A673 (cell line): ENCODE results near the gene OR7A10. TPM values are rescaled to one million over a fixed set of nuclear protein-coding genes. Genes with fewer than 3 reads are reported as not detected.

Experiments
- Bru-seq: library from RNA; stranded (reverse); fragments of 400-500 nt; gene quantifications from one replicate; lab custom pipeline; 2021; lab: Mats Ljungman, UMichigan
- BruChase-seq, 2 experiments: library from RNA; stranded (reverse); fragments of 400-500 nt; gene quantifications; one replicate each; lab custom pipeline; 2021; lab: Mats Ljungman, UMichigan
- BruUV-seq: library from RNA; stranded (reverse); fragments of 400-500 nt; replicated peaks from 2 replicates; lab custom pipeline; 2021; lab: Mats Ljungman, UMichigan
- CTCF ChIA-PET: fragments of 300-600 bp; sonication (Branson Sonifier 250); formaldehyde crosslinking; loops from one replicate; lab custom pipeline; 2022; ENCODE audit warnings: antibody characterized with exemption; lab: Charles Lee
- POLR2A ChIA-PET: fragments of 300-600 bp; sonication (Branson Sonifier 250); formaldehyde crosslinking; loops from one replicate; lab custom pipeline; 2022; ENCODE audit warnings: antibody characterized with exemption; ENCODE audit not compliant: low non-redundant PET; lab: Charles Lee
- DNase-seq: peaks from one replicate; pipeline ENCODE4 v3.0.0-alpha.2; 2015; ENCODE audit warnings: low spot score
- H3K27ac ChIP-seq: fragments of 200-600 bp; sonication (generic); 2 replicates; pipeline ENCODE4 v1.5.1; 2016; ENCODE audit warnings: mixed run types, low read depth, mild to moderate bottlenecking, mixed read lengths, antibody characterized with exemption, low read length; ENCODE audit not compliant: poor library complexity, severe bottlenecking
- H3K27me3 ChIP-seq: fragments of 200-600 bp; sonication (generic); replicated peaks from 2 replicates; pipeline ENCODE4 v1.6.1; 2017; ENCODE audit warnings: mixed run types, low read depth, mild to moderate bottlenecking, mixed read lengths, antibody characterized with exemption, low read length; ENCODE audit not compliant: insufficient read depth, poor library complexity
- H3K36me3 ChIP-seq: fragments of 200-600 bp; sonication (generic); 2 replicates; pipeline ENCODE4 v1.6.1; 2016; ENCODE audit warnings: mixed run types, mild to moderate bottlenecking, mixed read lengths, antibody characterized with exemption, low read length; ENCODE audit not compliant: insufficient read depth, poor library complexity, severe bottlenecking
- H3K4me1 ChIP-seq: fragments of 200-600 bp; sonication (generic); 2 replicates; pipeline ENCODE4 v1.6.1; 2017; ENCODE audit warnings: mixed run types, mild to moderate bottlenecking, mixed read lengths, antibody characterized with exemption, low read length; ENCODE audit not compliant: insufficient read depth, poor library complexity, severe bottlenecking
- H3K4me3 ChIP-seq: fragments of 200-600 bp; sonication (generic); 2 replicates; pipeline ENCODE4 v1.5.1; 2016; ENCODE audit warnings: low read depth, mixed run types, mild to moderate bottlenecking, mixed read lengths, low read length; ENCODE audit not compliant: poor library complexity, severe bottlenecking
- H3K9me3 ChIP-seq: fragments of 200-600 bp; sonication (generic); 2 replicates; pipeline ENCODE4 v1.6.1; 2016; ENCODE audit warnings: mixed run types, low read depth, mild to moderate bottlenecking, mixed read lengths, antibody characterized with exemption, low read length; ENCODE audit not compliant: poor library complexity, severe bottlenecking
- EZH2 ChIP-seq: fragments of 200-600 bp; sonication (generic); IDR thresholded peaks from 2 replicates; pipeline ENCODE4 v1.6.1; 2017; ENCODE audit warnings: borderline replicate concordance, low read depth, mild to moderate bottlenecking, mixed read lengths, antibody characterized with exemption, low read length; ENCODE audit not compliant: poor library complexity, severe bottlenecking
- intact Hi-C: fragments of 100-400 bp; cut with micrococcal nuclease; formaldehyde crosslinking; loops from one replicate; pipeline ENCODE4 v1.10.0; 2022; ENCODE audit not compliant: unreplicated experiment
- long read RNA-seq: library from polyadenylated mRNA; stranded (forward); transcript quantifications from one replicate; pipeline ENCODE4 v2.0.0, GENCODE V29; 2022
- total RNA-seq: library from RNA; stranded (reverse); gene quantifications from 2 replicates; pipeline ENCODE4 v1.2.3, GENCODE V29; 2021
- TF ChIP-seq, protein P1 (sequence below): fragments of 300-800, 200-600 bp; sonication (generic); conservative IDR thresholded peaks from 2 replicates; pipeline ENCODE4 v1.5.1; 2017; ENCODE audit warnings: low read depth, mild to moderate bottlenecking, antibody characterized with exemption, low read length, moderate library complexity, mixed read lengths

Gene OR7A10
- total RNA-seq: not detected in 2 replicates
- Bru-seq, nascent RNA: not detected
- not detected for BruChase-seq, experiment 1, labeled RNA remaining after a 2-hour chase
- BruChase-seq, experiment 2, labeled RNA remaining after a 6-hour chase: not detected
- long read RNA-seq: 0 reads

DNA sequence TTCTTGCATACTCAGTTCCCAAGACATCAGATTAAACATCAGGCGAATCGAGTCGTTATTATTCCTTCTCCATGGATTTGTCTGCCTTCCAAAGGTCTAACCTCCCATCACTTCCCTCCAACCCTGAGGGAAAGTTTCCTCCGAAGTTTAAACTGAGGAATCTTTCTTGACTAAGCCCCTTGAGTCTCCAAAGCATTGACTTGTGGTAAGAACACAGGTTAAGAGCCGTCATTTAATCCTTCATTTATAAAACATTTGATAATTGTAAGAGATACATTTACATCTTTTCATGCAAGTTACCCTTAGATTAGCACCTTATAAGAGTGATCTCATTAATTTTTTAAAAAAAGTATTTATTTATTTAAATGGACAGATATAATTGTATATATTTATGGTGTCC, at the start of gene OR7A10:
Gene OR7A10 (minus strand): TSS at position 101 of the 400 bp plus-strand sequence. CDS start 7,045 bp downstream, outside the sequence.
- ChIA-PET POLR2A (no interaction called here), CTCF (no interaction called here)
- Histone ChIP-seq H3K4me3 (no peak within 1 kb of the TSS), H3K27ac (no peak within 1 kb of the TSS), H3K4me1 (no peaks in the 10 kb centered on the region), H3K9me3 (no peaks in the 10 kb centered on the region), H3K27me3 (peaks cover 50% of the 10 kb centered on the region), H3K36me3 (no peaks in the 10 kb centered on the region)
- intact Hi-C loops: no loop called here
- DNase-seq: no peak
- TF ChIP-seq, protein P1, sequence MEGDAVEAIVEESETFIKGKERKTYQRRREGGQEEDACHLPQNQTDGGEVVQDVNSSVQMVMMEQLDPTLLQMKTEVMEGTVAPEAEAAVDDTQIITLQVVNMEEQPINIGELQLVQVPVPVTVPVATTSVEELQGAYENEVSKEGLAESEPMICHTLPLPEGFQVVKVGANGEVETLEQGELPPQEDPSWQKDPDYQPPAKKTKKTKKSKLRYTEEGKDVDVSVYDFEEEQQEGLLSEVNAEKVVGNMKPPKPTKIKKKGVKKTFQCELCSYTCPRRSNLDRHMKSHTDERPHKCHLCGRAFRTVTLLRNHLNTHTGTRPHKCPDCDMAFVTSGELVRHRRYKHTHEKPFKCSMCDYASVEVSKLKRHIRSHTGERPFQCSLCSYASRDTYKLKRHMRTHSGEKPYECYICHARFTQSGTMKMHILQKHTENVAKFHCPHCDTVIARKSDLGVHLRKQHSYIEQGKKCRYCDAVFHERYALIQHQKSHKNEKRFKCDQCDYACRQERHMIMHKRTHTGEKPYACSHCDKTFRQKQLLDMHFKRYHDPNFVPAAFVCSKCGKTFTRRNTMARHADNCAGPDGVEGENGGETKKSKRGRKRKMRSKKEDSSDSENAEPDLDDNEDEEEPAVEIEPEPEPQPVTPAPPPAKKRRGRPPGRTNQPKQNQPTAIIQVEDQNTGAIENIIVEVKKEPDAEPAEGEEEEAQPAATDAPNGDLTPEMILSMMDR: no peak
- TF ChIP-seq EZH2: no peak
- no TSS peak for BruUV-seq

DNA sequence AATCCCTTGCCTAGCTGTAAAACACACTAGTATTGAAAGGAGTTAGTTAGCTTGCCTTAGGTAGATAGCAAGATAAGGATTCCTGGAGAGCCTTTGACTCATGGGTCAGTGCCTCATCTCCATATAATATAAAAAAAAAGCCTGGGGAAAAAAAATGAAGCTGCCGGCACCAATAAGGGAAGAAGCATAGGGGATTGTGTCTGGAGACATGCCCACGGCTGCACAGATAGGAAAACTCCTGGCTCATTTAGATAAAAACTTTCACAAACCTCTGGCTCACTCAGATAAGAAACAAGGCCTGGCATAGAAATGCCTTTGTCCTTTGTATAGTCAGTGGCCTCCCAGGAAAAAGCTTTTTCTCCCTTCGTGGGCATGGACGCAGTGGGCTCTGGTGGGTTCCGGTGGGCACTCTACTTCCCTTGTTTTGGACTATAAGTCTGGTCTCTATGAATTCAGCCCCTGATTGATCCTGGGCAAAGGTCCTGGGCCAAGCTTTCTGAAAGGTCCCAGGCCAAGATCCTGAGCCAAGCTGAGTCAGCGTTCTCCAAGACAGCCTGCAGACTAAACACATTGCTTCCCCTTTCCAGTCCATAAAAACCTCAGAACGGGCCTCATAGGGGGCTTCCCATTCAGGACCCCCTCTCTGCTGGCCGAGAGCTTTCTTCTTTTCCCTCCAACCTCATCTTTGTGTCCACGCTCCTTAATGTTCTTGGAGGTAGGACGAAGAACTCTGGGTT, 42.1 kb upstream of the OR7A10 start:
- BruUV-seq: no TSS peak
- intact Hi-C loops: no loop called here
- Histone ChIP-seq H3K36me3 (no peaks in the 10 kb centered on the region), H3K4me1 (no peaks in the 10 kb centered on the region), H3K27ac (no peak overlapping the region), H3K4me3 (no peak overlapping the region), H3K9me3 (no peaks in the 10 kb centered on the region), H3K27me3 (peaks cover 41% of the 10 kb centered on the region)
- POLR2A ChIA-PET: no interaction called here
- TF ChIP-seq, protein P1: no peak
- no peak for TF ChIP-seq EZH2
- no peak for DNase-seq
- CTCF ChIA-PET: no interaction called here

DNA sequence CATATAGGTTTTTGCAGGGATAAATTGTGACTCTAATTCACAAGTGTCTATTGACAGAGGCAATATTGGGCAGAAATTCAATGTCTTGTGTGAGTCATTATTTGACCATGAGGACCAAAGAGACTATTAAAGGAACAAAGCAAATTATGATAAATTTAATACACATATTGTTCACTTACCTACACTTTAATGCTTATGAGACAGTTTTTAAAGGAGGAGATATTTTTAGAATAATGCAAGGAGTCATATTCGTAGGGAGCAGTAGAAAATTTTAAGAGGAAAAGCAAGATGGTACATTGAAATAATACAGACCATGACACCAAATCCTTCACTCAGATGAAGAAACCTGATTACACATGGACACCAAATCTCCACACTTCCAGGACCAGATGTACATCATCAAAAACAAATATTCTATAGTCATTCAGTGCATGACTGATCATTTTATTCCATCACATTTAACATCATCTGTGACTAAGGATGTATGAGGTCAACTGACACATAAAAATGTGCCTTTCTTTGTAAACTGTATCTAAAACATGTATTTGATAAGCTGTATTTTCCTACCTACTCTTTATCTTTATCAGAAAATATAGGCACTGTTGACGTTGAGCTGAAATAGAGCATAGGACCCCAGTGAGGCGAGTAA, 41.4 kb upstream of the OR7A10 start:
- CTCF ChIA-PET: no interaction called here

More for the DNA sequence above, 41.4 kb upstream of the OR7A10 start:
- no TSS peak for BruUV-seq
- intact Hi-C loops: loop anchor here (2.0 to 5.0 kb wide), 2 partner anchors 103 to 318 kb away; partner anchors contain the start of gene NDUFB7
- Histone ChIP-seq H3K27ac (no peak overlapping the region), H3K36me3 (no peaks in the 10 kb centered on the region), H3K4me1 (no peaks in the 10 kb centered on the region), H3K9me3 (no peaks in the 10 kb centered on the region), H3K4me3 (no peak overlapping the region), H3K27me3 (peaks cover 42% of the 10 kb centered on the region)
- no peak for DNase-seq
- POLR2A ChIA-PET: no interaction called here
- TF ChIP-seq EZH2: no peak
- TF ChIP-seq, protein P1: no peak
